ENCODE results near the gene MAN2A1.

MAN2A1 gene

GRCh38 chr5:109741390-109741789 lies 51.7 kb downstream of the MAN2A1 start:
- peaks cover 95% of the 10 kb centered on the region for H3K79me2 ChIP-seq (ENCODE audit: low read length)
- peak overlapping the region; percentile 47; the same call in 1 of the 2 replicates for H3K9ac ChIP-seq (ENCODE audit: low read length)
- no peaks in the 10 kb centered on the region for H3K27me3 ChIP-seq (replicated peaks; ENCODE audit: insufficient read depth, low read length)
- TF ChIP-seq EZH2phosphoT487 (IDR thresholded peaks at IDR 0.05; ENCODE audit: low read length) (no peak), CTCF (IDR thresholded peaks at IDR 0.05; ENCODE audit: low read length) (no peak), EZH2 (optimal IDR thresholded peaks at IDR 0.05; ENCODE audit: low read depth, low read length) (no peak)
- peaks cover 63% of the 10 kb centered on the region for H3K4me1 ChIP-seq (ENCODE audit: low read length)
- H2AFZ ChIP-seq (ENCODE audit: low read length): no peak overlapping the region
- no peaks in the 10 kb centered on the region for H4K20me1 ChIP-seq (ENCODE audit: insufficient read depth, low read length)
- H3K4me2 ChIP-seq (ENCODE audit: low read depth, low read length): peak overlapping the region; percentile 86
- H3K36me3 ChIP-seq (replicated peaks; ENCODE audit: insufficient read depth, low read length): peaks cover 9% of the 10 kb centered on the region; the same call in 1 of the 2 replicates
- no peaks in the 10 kb centered on the region for H3K9me2 ChIP-seq (replicated peaks; ENCODE audit: insufficient read depth, low read length)
- no peaks in the 10 kb centered on the region for H3K9me3 ChIP-seq (replicated peaks; ENCODE audit: insufficient read depth, low read length)
- peak overlapping the region; percentile 85; the same call in 1 of the 2 replicates for H3K27ac ChIP-seq (ENCODE audit: low read length)
- DNase-seq: no peak
- H3F3A ChIP-seq (ENCODE audit: insufficient read depth, low read length): peaks cover 58% of the 10 kb centered on the region
- peak overlapping the region; percentile 46 for H3K4me3 ChIP-seq (ENCODE audit: low read length)

- H3K36me3 ChIP-seq (replicated peaks; ENCODE audit: insufficient read depth, low read length): peaks cover 9% of the 10 kb centered on the region; the same call in 1 of the 2 replicates
- H3K9me3 ChIP-seq (replicated peaks; ENCODE audit: insufficient read depth, low read length): no peaks in the 10 kb centered on the region
- no peaks in the 10 kb centered on the region for H3K9me2 ChIP-seq (replicated peaks; ENCODE audit: insufficient read depth, low read length)
- H3F3A ChIP-seq (ENCODE audit: insufficient read depth, low read length): peaks cover 57% of the 10 kb centered on the region
- H3K4me2 ChIP-seq (ENCODE audit: low read depth, low read length): peak overlapping the region; percentile 86
- H3K4me1 ChIP-seq (ENCODE audit: low read length): peaks cover 60% of the 10 kb centered on the region
- peak overlapping the region; percentile 47; the same call in 1 of the 2 replicates for H3K9ac ChIP-seq (ENCODE audit: low read length)
- TF ChIP-seq EZH2phosphoT487 (IDR thresholded peaks at IDR 0.05; ENCODE audit: low read length) (no peak), CTCF (IDR thresholded peaks at IDR 0.05; ENCODE audit: low read length) (peak; percentile 31)
- DNase-seq: peak; percentile 86
- H3K27me3 ChIP-seq (replicated peaks; ENCODE audit: insufficient read depth, low read length): no peaks in the 10 kb centered on the region
- H4K20me1 ChIP-seq (ENCODE audit: insufficient read depth, low read length): no peaks in the 10 kb centered on the region
- peak overlapping the region; percentile 46 for H3K4me3 ChIP-seq (ENCODE audit: low read length)
- peak overlapping the region; percentile 85 for H3K27ac ChIP-seq (ENCODE audit: low read length)
- H2AFZ ChIP-seq (ENCODE audit: low read length): no peak overlapping the region
- peaks cover 95% of the 10 kb centered on the region for H3K79me2 ChIP-seq (ENCODE audit: low read length)
Observed at GRCh38 chr5:109743041-109743531, 53.4 kb downstream of the MAN2A1 start.

- H3K4me2 ChIP-seq (ENCODE audit: low read depth, low read length): peak overlapping the region; percentile 86
- no peak for TF ChIP-seq EZH2 (optimal IDR thresholded peaks at IDR 0.05; ENCODE audit: low read depth, low read length)
- peaks cover 50% of the 10 kb centered on the region for H3F3A ChIP-seq (ENCODE audit: insufficient read depth, low read length)
- DNase-seq: no peak
- no peaks in the 10 kb centered on the region for H3K27me3 ChIP-seq (replicated peaks; ENCODE audit: insufficient read depth, low read length)
- H3K9me3 ChIP-seq (replicated peaks; ENCODE audit: insufficient read depth, low read length): no peaks in the 10 kb centered on the region
- H3K79me2 ChIP-seq (ENCODE audit: low read length): peaks cover 95% of the 10 kb centered on the region
- H3K27ac ChIP-seq (ENCODE audit: low read length): peak overlapping the region; percentile 85
- H2AFZ ChIP-seq (ENCODE audit: low read length): no peak overlapping the region
- 0 out of 2 replicates have a peak overlapping the region, but pooled peaks have one; percentile 26 for H3K9ac ChIP-seq (ENCODE audit: low read length)
- H3K4me1 ChIP-seq (ENCODE audit: low read length): peaks cover 58% of the 10 kb centered on the region
- H3K36me3 ChIP-seq (replicated peaks; ENCODE audit: insufficient read depth, low read length): peaks cover 9% of the 10 kb centered on the region; the same call in 1 of the 2 replicates
- peak overlapping the region; percentile 46; the same call in 1 of the 2 replicates for H3K4me3 ChIP-seq (ENCODE audit: low read length)
- H4K20me1 ChIP-seq (ENCODE audit: insufficient read depth, low read length): 0 out of 2 replicates have a peak, but pooled peaks cover 2% of the 10 kb centered on the region
- no peaks in the 10 kb centered on the region for H3K9me2 ChIP-seq (replicated peaks; ENCODE audit: insufficient read depth, low read length)
Observed at GRCh38 chr5:109743770-109744212, 54.1 kb downstream of the MAN2A1 start.

- Histone ChIP-seq H4K20me1 (ENCODE audit: insufficient read depth, low read length) (0 out of 2 replicates have a peak, but pooled peaks cover 6% of the 10 kb centered on the region), H3K9me2 (replicated peaks; ENCODE audit: insufficient read depth, low read length) (no peaks in the 10 kb centered on the region), H3F3A (ENCODE audit: insufficient read depth, low read length) (peaks cover 50% of the 10 kb centered on the region), H3K27me3 (replicated peaks; ENCODE audit: insufficient read depth, low read length) (no peaks in the 10 kb centered on the region), H3K36me3 (replicated peaks; ENCODE audit: insufficient read depth, low read length) (peaks cover 9% of the 10 kb centered on the region; the same call in 1 of the 2 replicates), H2AFZ (ENCODE audit: low read length) (no peak overlapping the region), H3K4me3 (ENCODE audit: low read length) (no peak overlapping the region), H3K27ac (ENCODE audit: low read length) (peak overlapping the region; percentile 85; the same call in 1 of the 2 replicates), H3K79me2 (ENCODE audit: low read length) (peaks cover 95% of the 10 kb centered on the region), H3K4me1 (ENCODE audit: low read length) (peaks cover 53% of the 10 kb centered on the region), H3K9me3 (replicated peaks; ENCODE audit: insufficient read depth, low read length) (no peaks in the 10 kb centered on the region), H3K9ac (ENCODE audit: low read length) (no peak overlapping the region), H3K4me2 (ENCODE audit: low read depth, low read length) (peak overlapping the region; percentile 86; the same call in 1 of the 2 replicates)
- no peak for DNase-seq
- TF ChIP-seq CTCF (IDR thresholded peaks at IDR 0.05; ENCODE audit: low read length): no peak
- no peak for TF ChIP-seq EZH2 (optimal IDR thresholded peaks at IDR 0.05; ENCODE audit: low read depth, low read length)
- no peak for TF ChIP-seq EZH2phosphoT487 (IDR thresholded peaks at IDR 0.05; ENCODE audit: low read length)
Observed at GRCh38 chr5:109744261-109744660, 54.5 kb downstream of the MAN2A1 start.

All from MM.1S (cell line).